ENCODE data around the gene MCEMP1. TPM values are rescaled to one million over a fixed set of nuclear protein-coding genes. Genes with fewer than 3 reads are reported as not detected.

MCEMP1 gene
- total RNA-seq, 1 donor from 2014 or later, result not detected

DNA sequence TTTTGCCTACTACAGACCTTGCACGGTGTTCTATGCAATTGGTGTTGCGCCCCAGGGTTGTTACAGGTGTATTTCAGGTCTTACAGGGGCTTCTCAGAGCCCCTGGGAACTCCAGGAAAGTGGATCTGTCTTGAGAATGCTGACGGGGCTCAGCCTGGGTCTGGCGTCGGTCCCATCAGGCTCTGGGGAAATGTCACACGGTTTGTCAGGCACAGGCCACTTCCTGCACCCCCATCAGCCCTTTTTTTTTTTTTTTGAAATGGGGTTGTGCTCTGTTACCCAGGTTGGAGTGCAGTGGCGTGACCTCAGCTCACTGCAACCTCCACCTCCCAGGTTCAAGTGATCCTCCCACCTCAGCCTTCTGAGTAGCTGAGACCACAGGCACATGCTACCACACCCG lies 41.8 kb downstream of the MCEMP1 start:
- FAIRE-seq, result no peak
- H3K9ac ChIP-seq (ENCODE audit: low read length), result no peak overlapping the region
- H3K79me2 ChIP-seq (ENCODE audit: insufficient read depth, low read length), result no peaks in the 10 kb centered on the region
- no peak overlapping the region for H2AFZ ChIP-seq (ENCODE audit: low read depth, low read length)
- no peaks in the 10 kb centered on the region for H3K9me3 ChIP-seq (ENCODE audit: insufficient read depth, low read depth, low read length)
- H3K36me3 Mint-ChIP-seq (ENCODE audit: low read depth, unreplicated experiment), result no peaks in the 10 kb centered on the region
- no peak overlapping the region for H3K27ac Mint-ChIP-seq (ENCODE audit: unreplicated experiment)
- H3K9me3 Mint-ChIP-seq (ENCODE audit: unreplicated experiment), result peaks cover 5% of the 10 kb centered on the region
- H3K36me3 ChIP-seq (ENCODE audit: insufficient read depth, low read length), result no peaks in the 10 kb centered on the region
- peaks cover 2% of the 10 kb centered on the region for H3K27me3 ChIP-seq (ENCODE audit: insufficient read depth, low read length)
- H3K4me3 ChIP-seq (ENCODE audit: insufficient read depth, low read depth, low read length), result no peak overlapping the region
- H3K27me3 Mint-ChIP-seq (ENCODE audit: low read depth, unreplicated experiment), result peaks cover 36% of the 10 kb centered on the region
- no peaks in the 10 kb centered on the region for H3K4me1 ChIP-seq (ENCODE audit: insufficient read depth, low read length)
- no peak overlapping the region for H3K27ac ChIP-seq (ENCODE audit: low read depth, low read length)
- H3K4me3 Mint-ChIP-seq (ENCODE audit: unreplicated experiment), result no peak overlapping the region
- H4K20me1 ChIP-seq (ENCODE audit: insufficient read depth, low read length), result no peaks in the 10 kb centered on the region
- no peak overlapping the region for H3K4me2 ChIP-seq (ENCODE audit: low read length)
- no peaks in the 10 kb centered on the region for H3K4me1 Mint-ChIP-seq (ENCODE audit: low read depth, unreplicated experiment)
- no peak for DNase-seq (ENCODE audit: low read depth)
- TF ChIP-seq EZH2 (IDR thresholded peaks at IDR 0.05; ENCODE audit: insufficient read depth, low read length) (no peak), CTCF (IDR thresholded peaks at IDR 0.05; ENCODE audit: insufficient read depth, low read depth, low read length) (no peak)

GRCh38 chr19:7720351-7720750 lies 43.5 kb downstream of the MCEMP1 start:
- no peak overlapping the region for H3K4me3 Mint-ChIP-seq (ENCODE audit: unreplicated experiment)
- H3K36me3 Mint-ChIP-seq (ENCODE audit: low read depth, unreplicated experiment), result no peaks in the 10 kb centered on the region

More at GRCh38 chr19:7720351-7720750, 43.5 kb downstream of the MCEMP1 start:
- Histone ChIP-seq H2AFZ (ENCODE audit: low read depth, low read length) (no peak overlapping the region), H3K4me3 (ENCODE audit: insufficient read depth, low read depth, low read length) (no peak overlapping the region), H3K9ac (ENCODE audit: low read length) (no peak overlapping the region), H3K4me2 (ENCODE audit: low read length) (no peak overlapping the region), H3K27me3 (ENCODE audit: insufficient read depth, low read length) (peaks cover 2% of the 10 kb centered on the region), H3K4me1 (ENCODE audit: insufficient read depth, low read length) (no peaks in the 10 kb centered on the region), H3K9me3 (ENCODE audit: insufficient read depth, low read depth, low read length) (no peaks in the 10 kb centered on the region), H3K36me3 (ENCODE audit: insufficient read depth, low read length) (no peaks in the 10 kb centered on the region), H3K79me2 (ENCODE audit: insufficient read depth, low read length) (no peaks in the 10 kb centered on the region), H3K27ac (ENCODE audit: low read depth, low read length) (no peak overlapping the region), H4K20me1 (ENCODE audit: insufficient read depth, low read length) (no peaks in the 10 kb centered on the region)
- Mint-ChIP-seq H3K4me1 (ENCODE audit: low read depth, unreplicated experiment) (no peaks in the 10 kb centered on the region), H3K27ac (ENCODE audit: unreplicated experiment) (no peak overlapping the region), H3K27me3 (ENCODE audit: low read depth, unreplicated experiment) (peaks cover 47% of the 10 kb centered on the region), H3K9me3 (ENCODE audit: unreplicated experiment) (peaks cover 5% of the 10 kb centered on the region)
- DNase-seq (ENCODE audit: low read depth) (no peak), FAIRE-seq (no peak)
- TF ChIP-seq CTCF (IDR thresholded peaks at IDR 0.05; ENCODE audit: insufficient read depth, low read depth, low read length), result no peak
- TF ChIP-seq EZH2 (IDR thresholded peaks at IDR 0.05; ENCODE audit: insufficient read depth, low read length), result no peak

All from astrocyte (in vitro differentiated cells and primary cell).